Activated CD4-positive, alpha-beta T cell treated with anti-CD3 and anti-CD28 coated beads, Interleukin-2, Interleukin-4, amounts not matched to agents 100 ng/mL and 50 ng/mL, durations not matched to agents 16 hours and 8 hours (primary cell): ENCODE results near the gene BANK1.

Source experiments
- DNase-seq: peaks from one replicate; pipeline ENCODE4 v3.0.0-alpha.2; 2020; ENCODE audit warnings: low spot score

The BANK1 gene, protein sequence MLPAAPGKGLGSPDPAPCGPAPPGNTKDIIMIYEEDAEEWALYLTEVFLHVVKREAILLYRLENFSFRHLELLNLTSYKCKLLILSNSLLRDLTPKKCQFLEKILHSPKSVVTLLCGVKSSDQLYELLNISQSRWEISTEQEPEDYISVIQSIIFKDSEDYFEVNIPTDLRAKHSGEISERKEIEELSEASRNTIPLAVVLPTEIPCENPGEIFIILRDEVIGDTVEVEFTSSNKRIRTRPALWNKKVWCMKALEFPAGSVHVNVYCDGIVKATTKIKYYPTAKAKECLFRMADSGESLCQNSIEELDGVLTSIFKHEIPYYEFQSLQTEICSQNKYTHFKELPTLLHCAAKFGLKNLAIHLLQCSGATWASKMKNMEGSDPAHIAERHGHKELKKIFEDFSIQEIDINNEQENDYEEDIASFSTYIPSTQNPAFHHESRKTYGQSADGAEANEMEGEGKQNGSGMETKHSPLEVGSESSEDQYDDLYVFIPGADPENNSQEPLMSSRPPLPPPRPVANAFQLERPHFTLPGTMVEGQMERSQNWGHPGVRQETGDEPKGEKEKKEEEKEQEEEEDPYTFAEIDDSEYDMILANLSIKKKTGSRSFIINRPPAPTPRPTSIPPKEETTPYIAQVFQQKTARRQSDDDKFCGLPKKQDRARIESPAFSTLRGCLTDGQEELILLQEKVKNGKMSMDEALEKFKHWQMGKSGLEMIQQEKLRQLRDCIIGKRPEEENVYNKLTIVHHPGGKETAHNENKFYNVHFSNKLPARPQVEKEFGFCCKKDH

GRCh38 chr4:101790521-101791181, at the start of gene BANK1:
Gene BANK1, plus strand, starts transcription at chr4:101790730. Its CDS starts 151 bp downstream, at chr4:101790881.
- peak; percentile 40 for DNase-seq

- no peak for DNase-seq
These were observed 36.8 kb upstream of the BANK1 start for GRCh38 chr4:101753721-101754120.

DNA sequence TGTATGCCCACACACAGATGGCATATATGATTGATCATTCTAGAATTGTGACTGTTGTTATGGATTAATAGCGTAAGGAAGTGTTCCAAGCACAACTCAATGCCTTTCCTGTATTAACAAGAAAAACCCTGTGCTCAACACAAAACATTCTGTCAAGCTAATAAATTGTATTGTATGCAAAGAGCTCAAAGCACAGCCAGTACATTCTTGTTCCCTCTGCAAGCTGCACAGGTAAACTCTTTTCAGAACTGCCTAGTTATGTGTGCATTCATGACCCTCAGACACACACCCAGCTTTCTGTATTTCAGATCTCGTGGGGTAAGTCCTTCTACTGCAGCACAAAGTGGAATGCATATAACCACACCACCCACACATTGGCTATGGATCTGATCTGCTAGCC, 34.3 kb upstream of the BANK1 start:
- no peak for DNase-seq

DNA sequence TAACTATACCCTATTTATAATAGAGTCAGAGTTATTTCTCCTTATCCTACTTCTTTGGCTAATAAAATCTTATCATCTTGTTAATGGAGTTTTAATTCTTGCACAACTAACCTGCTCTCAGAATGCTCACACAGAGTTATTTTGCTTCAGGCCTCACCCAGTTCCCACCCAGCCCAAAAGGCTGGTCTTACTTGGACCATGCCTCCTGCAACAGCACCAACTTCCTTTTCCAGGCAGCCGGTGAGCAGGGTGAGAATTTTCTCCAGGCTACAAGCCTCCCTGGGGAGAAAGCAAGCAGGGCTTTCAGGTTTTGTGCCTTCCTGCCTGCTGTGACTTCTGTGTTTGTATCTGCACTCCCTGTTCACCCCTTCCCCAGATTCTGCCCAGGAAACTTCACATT, 29.1 kb upstream of the BANK1 start:
- DNase-seq, result no peak

DNA sequence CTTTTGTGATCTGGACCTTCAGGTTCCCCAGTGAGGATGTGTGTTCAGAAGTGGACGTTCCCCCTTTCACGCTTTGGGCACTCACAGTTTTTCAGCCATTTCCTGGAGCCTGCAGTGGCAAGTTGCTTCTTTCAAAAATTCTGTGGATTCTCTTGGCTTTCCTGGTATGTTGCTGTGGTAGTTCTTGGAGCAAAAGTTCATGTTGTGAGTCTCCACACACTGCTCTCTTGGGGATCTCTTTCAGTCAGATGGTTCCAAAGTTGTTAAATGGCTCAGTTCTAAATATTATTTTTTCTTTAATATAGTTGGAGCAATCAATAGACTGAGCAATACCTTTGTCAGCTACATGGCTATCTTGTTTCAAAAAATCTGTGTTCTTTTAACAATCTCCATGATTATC, 28.5 kb upstream of the BANK1 start:
- DNase-seq, result no peak

GRCh38 chr4:101762534-101762933, 28.0 kb upstream of the BANK1 start:
- DNase-seq, result no peak

DNA sequence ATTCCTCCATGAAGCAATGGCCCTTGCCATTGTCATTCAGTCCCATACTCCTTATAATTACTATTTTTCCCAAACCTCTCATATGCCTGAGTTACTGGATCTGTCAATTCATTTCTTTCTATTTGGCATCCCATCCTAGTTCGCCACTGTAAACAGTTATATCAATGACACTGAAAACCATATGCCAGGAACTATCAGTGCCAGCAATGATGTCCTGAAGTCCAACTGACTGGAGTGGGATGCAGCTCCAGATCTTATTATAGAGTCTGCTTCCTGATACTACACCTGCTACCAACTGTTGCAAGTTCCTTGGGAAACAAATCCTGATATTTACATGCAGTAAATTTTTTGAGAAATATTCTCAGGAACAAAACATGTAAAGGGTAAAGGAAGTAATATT, 27.0 kb upstream of the BANK1 start:
- DNase-seq, result no peak

GRCh38 chr4:101774807-101775206, 15.7 kb upstream of the BANK1 start:
- no peak for DNase-seq

- DNase-seq, result no peak
These were observed 13.1 kb upstream of the BANK1 start for GRCh38 chr4:101777431-101777830.

- no peak for DNase-seq
These were observed 10.2 kb upstream of the BANK1 start for GRCh38 chr4:101780284-101780683.

DNA sequence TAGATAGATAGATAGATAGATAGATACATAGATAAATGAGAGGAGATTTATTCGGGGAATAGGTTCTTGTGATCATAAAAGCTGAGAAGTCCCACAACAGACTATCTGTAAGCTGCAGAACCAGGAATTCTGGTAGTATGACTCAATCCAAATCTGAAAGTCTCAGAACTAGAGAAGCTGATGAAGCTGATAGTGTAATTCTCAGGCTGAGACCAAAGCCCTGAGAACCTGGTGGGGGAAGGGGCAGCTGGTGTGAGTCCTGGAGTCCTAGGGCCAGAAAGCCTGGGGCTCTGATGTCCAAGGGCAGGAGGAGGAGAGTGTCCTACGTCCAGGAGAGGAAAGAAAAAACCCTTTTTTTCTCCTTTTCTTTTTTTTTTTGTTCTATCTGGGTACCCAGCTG, 8.0 kb upstream of the BANK1 start:
- DNase-seq, result no peak

GRCh38 chr4:101784957-101785356, 5.6 kb upstream of the BANK1 start:
- DNase-seq, result no peak

GRCh38 chr4:101785486-101785885, 5.0 kb upstream of the BANK1 start:
- DNase-seq, result no peak

GRCh38 chr4:101787701-101788316, 2.7 kb upstream of the BANK1 start:
- no peak for DNase-seq

GRCh38 chr4:101791182-101791558, 640 bp downstream of the BANK1 start:
- no peak for DNase-seq

GRCh38 chr4:101792056-101792590, 1.6 kb downstream of the BANK1 start:
- DNase-seq, result no peak

- no peak for DNase-seq
These were observed 2.9 kb downstream of the BANK1 start for GRCh38 chr4:101793397-101793796.

GRCh38 chr4:101794806-101795205, 4.3 kb downstream of the BANK1 start:
- no peak for DNase-seq

DNA sequence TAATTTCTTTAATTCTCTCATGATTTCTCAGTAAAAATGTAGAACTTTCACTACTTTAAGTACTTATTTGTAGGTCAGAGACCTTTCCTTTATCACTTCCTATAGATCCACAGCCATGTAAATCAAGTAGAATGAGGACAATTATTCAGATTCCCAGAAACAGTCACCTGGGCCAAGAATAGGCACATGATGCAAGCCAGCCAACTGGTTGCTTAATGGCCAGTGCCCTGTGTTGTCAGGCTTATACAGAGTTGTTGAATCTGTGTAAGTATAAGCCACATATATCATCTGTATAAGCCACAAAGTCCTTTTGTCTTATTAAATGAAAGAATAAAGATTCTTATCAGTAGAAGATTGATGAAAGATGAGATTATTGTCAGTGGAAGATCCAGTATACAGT, 5.2 kb downstream of the BANK1 start:
- DNase-seq, result no peak

GRCh38 chr4:101801958-101802357, 11.4 kb downstream of the BANK1 start:
- no peak for DNase-seq

DNA sequence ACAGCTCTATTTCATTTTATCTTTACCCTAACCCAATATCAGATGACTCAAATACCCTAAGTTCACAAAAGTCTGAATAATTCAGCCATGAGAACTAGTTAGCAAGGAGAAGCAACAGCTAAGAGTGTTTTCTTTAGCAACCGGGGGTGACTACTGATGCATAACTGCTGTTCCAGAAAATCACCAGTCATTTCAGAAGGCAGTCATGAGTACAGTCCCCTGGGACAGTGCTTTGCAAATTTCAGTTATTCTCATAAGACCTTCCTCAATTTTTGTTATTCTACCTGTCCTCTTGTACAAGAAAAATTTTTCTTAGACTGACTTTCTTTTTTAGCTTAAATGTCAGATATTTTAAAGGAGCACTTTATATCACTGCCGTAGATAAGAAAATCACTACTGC, 16.4 kb downstream of the BANK1 start:
- no peak for DNase-seq

DNA sequence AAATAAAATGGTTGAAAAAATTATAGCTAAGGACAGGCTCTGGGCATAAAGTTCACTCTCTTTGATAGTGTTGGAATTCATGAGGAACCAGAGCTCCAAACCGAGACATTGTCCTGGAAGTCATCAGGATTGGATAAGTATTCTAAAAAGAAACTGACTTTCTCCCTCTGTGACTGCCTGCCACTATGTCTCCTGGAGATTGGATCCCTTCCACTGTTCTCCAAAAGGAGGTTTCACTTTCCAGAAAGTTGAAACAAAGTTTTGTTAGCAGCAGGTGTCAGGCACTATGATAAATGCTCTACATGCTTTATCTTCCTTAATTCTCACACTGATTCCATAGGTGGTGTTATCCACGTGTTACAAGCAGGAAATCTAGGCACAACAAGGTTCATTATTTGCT, 16.8 kb downstream of the BANK1 start:
- no peak for DNase-seq
